K562 (cell line): Measurements from ENCODE around the gene GCGR. TPM values are rescaled to one million over a fixed set of nuclear protein-coding genes. Genes with fewer than 3 reads are reported as not detected.

Source experiments
- ASH1L ChIP-seq: fragments of 450-650 bp; IDR thresholded peaks from 2 replicates; pipeline ENCODE4 v1.6.1; 2018; ENCODE audit warnings: borderline replicate concordance, mild to moderate bottlenecking, low read depth; ENCODE audit not compliant: partially characterized antibody
- BCLAF1 ChIP-seq, 2 experiments: fragments of 450-650 bp in 1 of 2; IDR thresholded peaks; 2 replicates each; pipeline ENCODE4 v1.6.1; 2011 to 2017; ENCODE audit warnings: low read depth in 2 of 2, antibody characterized with exemption in 1 of 2, borderline replicate concordance in 1 of 2, low read length in 1 of 2, mild to moderate bottlenecking in 1 of 2, mixed read lengths in 1 of 2; ENCODE audit not compliant: control insufficient read depth in 1 of 2
- DACH1 ChIP-seq: fragments of 450-650 bp; IDR thresholded peaks from 2 replicates; pipeline ENCODE4 v1.6.1; 2018; ENCODE audit not compliant: partially characterized antibody
- HDAC2 ChIP-seq: fragments of 450-650 bp; IDR thresholded peaks from 2 replicates; pipeline ENCODE4 v1.6.1; 2016; ENCODE audit warnings: mild to moderate bottlenecking
- HDAC8 ChIP-seq: fragments of 450-650 bp; IDR thresholded peaks from 2 replicates; pipeline ENCODE4 v1.6.1; 2016; ENCODE audit warnings: mild to moderate bottlenecking, missing genetic modification characterization, moderate library complexity, missing compliant biosample characterization
- L3MBTL2 ChIP-seq: fragments of 450-650 bp; IDR thresholded peaks from 2 replicates; pipeline ENCODE4 v1.6.1; 2016; ENCODE audit warnings: mild to moderate bottlenecking, moderate library complexity
- MTA2 ChIP-seq: fragments of 450-650 bp; IDR thresholded peaks from 2 replicates; pipeline ENCODE4 v1.6.1; 2016; ENCODE audit warnings: low read depth
- NFE2 ChIP-seq: IDR thresholded peaks from 2 replicates; pipeline ENCODE4 v1.6.1; 2014; ENCODE audit warnings: antibody characterized with exemption, low read depth
- NFXL1 ChIP-seq: fragments of 450-650 bp; formaldehyde crosslinking; IDR thresholded peaks from 2 replicates; pipeline ENCODE4 v1.4.0; 2021; ENCODE audit warnings: mild to moderate bottlenecking
- SIN3A ChIP-seq, 2 experiments: fragments of 150-350 bp in 1 of 2; IDR thresholded peaks; 2 replicates each; pipeline ENCODE4 v1.6.1; 2011 to 2016; ENCODE audit warnings: borderline replicate concordance in 2 of 2, low read depth in 2 of 2, low read length in 2 of 2, mild to moderate bottlenecking in 2 of 2, moderate library complexity in 2 of 2; ENCODE audit not compliant: control insufficient read depth in 1 of 2
- SMARCA4 ChIP-seq: fragments of 450-650 bp; IDR thresholded peaks from 2 replicates; pipeline ENCODE4 v1.6.1; 2016
- SOX6 ChIP-seq: fragments of 450-650 bp; IDR thresholded peaks from 2 replicates; pipeline ENCODE4 v1.6.1; 2014; ENCODE audit warnings: mild to moderate bottlenecking
- SREBF1 ChIP-seq: fragments of 150-350 bp; IDR thresholded peaks from 2 replicates; pipeline ENCODE4 v1.6.1; 2014; ENCODE audit warnings: antibody characterized with exemption, low read depth, low read length, borderline replicate concordance
- ZNF354B ChIP-seq: fragments of 250-450 bp; sonication (Bioruptor Pico); IDR thresholded peaks from 2 replicates; pipeline ENCODE4 v1.4.0; 2020
- ZNF76 ChIP-seq: fragments of 250-450 bp; sonication (Bioruptor Pico); IDR thresholded peaks from 2 replicates; pipeline ENCODE4 v1.4.0; 2020; ENCODE audit warnings: mild to moderate bottlenecking, moderate library complexity, borderline replicate concordance
- polyA plus RNA-seq, 8 experiments: library from polyadenylated mRNA; depleted of rRNA in 4 of 8; stranded (reverse) in 5 of 8; unstranded in 3 of 8; fragments of >200 nt; fragmentation: Nextera tagmentation in 2 of 8; fragmentation: Illumina TruSeq in 1 of 8; extraction: Ambion mirVana in 2 of 8; extraction: Trizol in 1 of 8; gene quantifications; 2 replicates each; pipeline versions ENCODE4 v1.2.1 to v1.2.3, GENCODE V29; 2011 to 2014; ENCODE audit warnings: inconsistent platforms in 1 of 8, missing spikeins in 1 of 8
- total RNA-seq, 7 experiments: library from RNA; depleted of rRNA in 6 of 7; stranded (reverse); fragments of >200 nt in 6 of 7; fragmentation: Illumina TruSeq in 2 of 7; extraction: Trizol in 2 of 7; gene quantifications; 2 replicates each; pipeline versions ENCODE4 v1.2.1 to v1.2.3, GENCODE V29; 2011 to 2021; ENCODE audit warnings: low replicate concordance in 1 of 7
- TF ChIP-seq, protein P1 (sequence below): fragments of 250-450 bp; sonication (Bioruptor Pico); IDR thresholded peaks from 2 replicates; pipeline ENCODE4 v1.5.0; 2021; ENCODE audit warnings: mild to moderate bottlenecking, borderline replicate concordance
- TF ChIP-seq, protein P2 (sequence below): fragments of 450-650 bp; IDR thresholded peaks from 2 replicates; pipeline ENCODE4 v1.7.0; 2016; ENCODE audit warnings: borderline replicate concordance
- TF ChIP-seq, protein P3 (sequence below): sonication (generic); formaldehyde crosslinking; IDR thresholded peaks from 2 replicates; pipeline ENCODE4 v1.8.1; 2023; ENCODE audit warnings: mild to moderate bottlenecking, missing genetic modification reagents

Gene GCGR
- total and polyA plus RNA-seq, 9 of the 15 experiments (the other 6 are each of a cell fraction or from before 2014, with no cell fraction given), result not detected

GRCh38 chr17:81860756-81861568 lies 57.0 kb downstream of the GCGR start (continued):
- TF ChIP-seq BCLAF1 (IDR thresholded peaks at IDR 0.05; ENCODE audit: borderline replicate concordance in 1 of 2, control insufficient read depth in 1 of 2, low read depth in 2 of 2, low read length in 1 of 2), result no peak
- TF ChIP-seq L3MBTL2, result peak; percentile 98
- no peak; the same call in 1 of the 2 replicates for TF ChIP-seq NFXL1 (CRISPR knock-in tag)
- TF ChIP-seq ASH1L, result peak; percentile 100
- TF ChIP-seq ZNF76, result peak; percentile 94
- TF ChIP-seq, protein P1, sequence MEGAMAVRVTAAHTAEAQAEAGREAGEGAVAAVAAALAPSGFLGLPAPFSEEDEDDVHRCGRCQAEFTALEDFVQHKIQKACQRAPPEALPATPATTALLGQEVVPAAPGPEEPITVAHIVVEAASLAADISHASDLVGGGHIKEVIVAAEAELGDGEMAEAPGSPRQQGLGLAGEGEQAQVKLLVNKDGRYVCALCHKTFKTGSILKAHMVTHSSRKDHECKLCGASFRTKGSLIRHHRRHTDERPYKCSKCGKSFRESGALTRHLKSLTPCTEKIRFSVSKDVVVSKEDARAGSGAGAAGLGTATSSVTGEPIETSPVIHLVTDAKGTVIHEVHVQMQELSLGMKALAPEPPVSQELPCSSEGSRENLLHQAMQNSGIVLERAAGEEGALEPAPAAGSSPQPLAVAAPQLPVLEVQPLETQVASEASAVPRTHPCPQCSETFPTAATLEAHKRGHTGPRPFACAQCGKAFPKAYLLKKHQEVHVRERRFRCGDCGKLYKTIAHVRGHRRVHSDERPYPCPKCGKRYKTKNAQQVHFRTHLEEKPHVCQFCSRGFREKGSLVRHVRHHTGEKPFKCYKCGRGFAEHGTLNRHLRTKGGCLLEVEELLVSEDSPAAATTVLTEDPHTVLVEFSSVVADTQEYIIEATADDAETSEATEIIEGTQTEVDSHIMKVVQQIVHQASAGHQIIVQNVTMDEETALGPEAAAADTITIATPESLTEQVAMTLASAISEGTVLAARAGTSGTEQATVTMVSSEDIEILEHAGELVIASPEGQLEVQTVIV, result no peak
- TF ChIP-seq NFE2, result no peak
- TF ChIP-seq MTA2, result no peak
- TF ChIP-seq SIN3A (IDR thresholded peaks at IDR 0.05; ENCODE audit: borderline replicate concordance in 2 of 2, control insufficient read depth in 1 of 2, low read depth in 2 of 2, low read length in 2 of 2), result peak; percentile 16 to 94; a peak in 2 of 4 replicates
- TF ChIP-seq, protein P2, sequence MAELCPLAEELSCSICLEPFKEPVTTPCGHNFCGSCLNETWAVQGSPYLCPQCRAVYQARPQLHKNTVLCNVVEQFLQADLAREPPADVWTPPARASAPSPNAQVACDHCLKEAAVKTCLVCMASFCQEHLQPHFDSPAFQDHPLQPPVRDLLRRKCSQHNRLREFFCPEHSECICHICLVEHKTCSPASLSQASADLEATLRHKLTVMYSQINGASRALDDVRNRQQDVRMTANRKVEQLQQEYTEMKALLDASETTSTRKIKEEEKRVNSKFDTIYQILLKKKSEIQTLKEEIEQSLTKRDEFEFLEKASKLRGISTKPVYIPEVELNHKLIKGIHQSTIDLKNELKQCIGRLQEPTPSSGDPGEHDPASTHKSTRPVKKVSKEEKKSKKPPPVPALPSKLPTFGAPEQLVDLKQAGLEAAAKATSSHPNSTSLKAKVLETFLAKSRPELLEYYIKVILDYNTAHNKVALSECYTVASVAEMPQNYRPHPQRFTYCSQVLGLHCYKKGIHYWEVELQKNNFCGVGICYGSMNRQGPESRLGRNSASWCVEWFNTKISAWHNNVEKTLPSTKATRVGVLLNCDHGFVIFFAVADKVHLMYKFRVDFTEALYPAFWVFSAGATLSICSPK, result no peak
- TF ChIP-seq, protein P3, sequence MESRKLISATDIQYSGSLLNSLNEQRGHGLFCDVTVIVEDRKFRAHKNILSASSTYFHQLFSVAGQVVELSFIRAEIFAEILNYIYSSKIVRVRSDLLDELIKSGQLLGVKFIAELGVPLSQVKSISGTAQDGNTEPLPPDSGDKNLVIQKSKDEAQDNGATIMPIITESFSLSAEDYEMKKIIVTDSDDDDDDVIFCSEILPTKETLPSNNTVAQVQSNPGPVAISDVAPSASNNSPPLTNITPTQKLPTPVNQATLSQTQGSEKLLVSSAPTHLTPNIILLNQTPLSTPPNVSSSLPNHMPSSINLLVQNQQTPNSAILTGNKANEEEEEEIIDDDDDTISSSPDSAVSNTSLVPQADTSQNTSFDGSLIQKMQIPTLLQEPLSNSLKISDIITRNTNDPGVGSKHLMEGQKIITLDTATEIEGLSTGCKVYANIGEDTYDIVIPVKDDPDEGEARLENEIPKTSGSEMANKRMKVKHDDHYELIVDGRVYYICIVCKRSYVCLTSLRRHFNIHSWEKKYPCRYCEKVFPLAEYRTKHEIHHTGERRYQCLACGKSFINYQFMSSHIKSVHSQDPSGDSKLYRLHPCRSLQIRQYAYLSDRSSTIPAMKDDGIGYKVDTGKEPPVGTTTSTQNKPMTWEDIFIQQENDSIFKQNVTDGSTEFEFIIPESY (CRISPR knock-in tag), result 0 out of 2 replicates have a peak, but pooled peaks have one; percentile 26
- peak; percentile 67 for TF ChIP-seq ZNF354B (CRISPR knock-in tag)
- TF ChIP-seq SREBF1, result 0 out of 2 replicates have a peak, but pooled peaks have one; percentile 25
- TF ChIP-seq HDAC2, result 0 out of 2 replicates have a peak, but pooled peaks have one; percentile 28
- peak; percentile 93 for TF ChIP-seq HDAC8
- no peak for TF ChIP-seq SMARCA4
- no peak for TF ChIP-seq SOX6
- peak; percentile 43 for TF ChIP-seq DACH1
